H9 (cell line): Measurements from ENCODE around the gene CERS6. TPM values are rescaled to one million over a fixed set of nuclear protein-coding genes. Genes with fewer than 3 reads are reported as not detected.

ENCODE experiments used
- DNase-seq: peaks from one replicate; pipeline ENCODE4 v3.0.0-alpha.2; 2017
- H2AFZ ChIP-seq: one replicate; pipeline ENCODE4 v1.6.1; 2013; ENCODE audit warnings: mild to moderate bottlenecking, low read length, control low read depth, moderate library complexity
- H2AK5ac ChIP-seq: 2 replicates; pipeline ENCODE4 v1.6.1; 2013; ENCODE audit warnings: low read length, control low read depth, mixed read lengths; ENCODE audit not compliant: insufficient read length
- H2BK120ac ChIP-seq: one replicate; pipeline ENCODE4 v1.6.1; 2013; ENCODE audit warnings: low read depth, mild to moderate bottlenecking, low read length, control low read depth, inconsistent platforms; ENCODE audit not compliant: poor library complexity, severe bottlenecking
- H2BK12ac ChIP-seq: 2 replicates; pipeline ENCODE4 v1.6.1; 2013; ENCODE audit warnings: low read length, control low read depth, mixed read lengths, low read depth; ENCODE audit not compliant: insufficient read length
- H2BK15ac ChIP-seq: 2 replicates; pipeline ENCODE4 v1.6.1; 2013; ENCODE audit warnings: low read depth, low read length, control low read depth
- H2BK20ac ChIP-seq: one replicate; pipeline ENCODE4 v1.6.1; 2013; ENCODE audit warnings: low read depth, mild to moderate bottlenecking, low read length, control low read depth, inconsistent platforms; ENCODE audit not compliant: poor library complexity, severe bottlenecking
- H2BK5ac ChIP-seq: 2 replicates; pipeline ENCODE4 v1.6.1; 2013; ENCODE audit warnings: low read length, control low read depth, mixed read lengths; ENCODE audit not compliant: insufficient read length
- H3K14ac ChIP-seq: 2 replicates; pipeline ENCODE4 v1.6.1; 2013; ENCODE audit warnings: low read length, control low read depth; ENCODE audit not compliant: insufficient read depth
- H3K18ac ChIP-seq: 2 replicates; pipeline ENCODE4 v1.6.1; 2013; ENCODE audit warnings: low read depth, mild to moderate bottlenecking, mixed read lengths, low read length, control low read depth; ENCODE audit not compliant: insufficient read length
- H3K23ac ChIP-seq: 2 replicates; pipeline ENCODE4 v1.6.1; 2013; ENCODE audit warnings: low read length, control low read depth, mixed read lengths, low read depth; ENCODE audit not compliant: insufficient read length
- H3K23me2 ChIP-seq: 2 replicates; pipeline ENCODE4 v1.6.1; 2013; ENCODE audit warnings: low read depth, mild to moderate bottlenecking, mixed read lengths, low read length, control low read depth; ENCODE audit not compliant: insufficient read length, poor library complexity, severe bottlenecking
- H3K27ac ChIP-seq: 2 replicates; pipeline ENCODE4 v1.5.1; 2013; ENCODE audit warnings: low read length, control low read depth, mixed read lengths, low read depth; ENCODE audit not compliant: insufficient read length
- H3K27me3 ChIP-seq: 2 replicates; pipeline ENCODE4 v1.6.1; 2013; ENCODE audit warnings: low read length, control low read depth, inconsistent platforms; ENCODE audit not compliant: insufficient read depth
- H3K4ac ChIP-seq: 2 replicates; pipeline ENCODE4 v1.6.1; 2013; ENCODE audit warnings: low read depth, mild to moderate bottlenecking, control low read depth, inconsistent platforms, low read length, moderate library complexity
- H3K4me1 ChIP-seq: 2 replicates; pipeline ENCODE4 v1.6.1; 2013; ENCODE audit warnings: low read length, control low read depth, inconsistent platforms; ENCODE audit not compliant: insufficient read depth
- H3K4me2 ChIP-seq: 2 replicates; pipeline ENCODE4 v1.6.1; 2013; ENCODE audit warnings: low read length, control low read depth, mixed read lengths; ENCODE audit not compliant: insufficient read length, insufficient read depth
- H3K56ac ChIP-seq: 2 replicates; pipeline ENCODE4 v1.6.1; 2013; ENCODE audit warnings: low read depth, mild to moderate bottlenecking, mixed read lengths, low read length, control low read depth; ENCODE audit not compliant: insufficient read length
- H3K79me1 ChIP-seq: 2 replicates; pipeline ENCODE4 v1.6.1; 2013; ENCODE audit warnings: low read depth, mild to moderate bottlenecking, moderate library complexity, low read length, control low read depth, inconsistent platforms; ENCODE audit not compliant: insufficient read depth, poor library complexity, severe bottlenecking
- H3K79me2 ChIP-seq: 2 replicates; pipeline ENCODE4 v1.6.1; 2013; ENCODE audit warnings: low read length, control low read depth, inconsistent platforms; ENCODE audit not compliant: insufficient read depth
- H3K9ac ChIP-seq: 2 replicates; pipeline ENCODE4 v1.6.1; 2013; ENCODE audit warnings: low read length, control low read depth, mixed read lengths; ENCODE audit not compliant: insufficient read length; ENCODE audit errors: extremely low read depth
- H3K9me3 ChIP-seq: one replicate; pipeline ENCODE4 v1.6.1; 2013; ENCODE audit warnings: low read depth, low read length, inconsistent platforms; ENCODE audit not compliant: control insufficient read depth
- H3T11ph ChIP-seq: one replicate; pipeline ENCODE4 v1.6.1; 2013; ENCODE audit warnings: mild to moderate bottlenecking, low read length, control low read depth, inconsistent platforms
- H4K20me1 ChIP-seq: one replicate; pipeline ENCODE4 v1.6.1; 2013; ENCODE audit not compliant: control insufficient read depth, insufficient read length, insufficient read depth
- H4K5ac ChIP-seq: 2 replicates; pipeline ENCODE4 v1.6.1; 2013; ENCODE audit warnings: low read depth, mild to moderate bottlenecking, mixed read lengths, low read length, control low read depth; ENCODE audit not compliant: insufficient read length
- H4K8ac ChIP-seq: replicated peaks from 2 replicates; pipeline ENCODE4 v1.6.1; 2013; ENCODE audit warnings: low read length, control low read depth, mixed read lengths, low read depth; ENCODE audit not compliant: insufficient read length
- H4K91ac ChIP-seq: 2 replicates; pipeline ENCODE4 v1.6.1; 2013; ENCODE audit warnings: low read depth, mild to moderate bottlenecking, moderate library complexity, mixed read lengths, low read length, control low read depth; ENCODE audit not compliant: insufficient read length
- H3K27ac Mint-ChIP-seq, 3 experiments: 2 replicates in 2 of 3; 3 replicates in 1 of 3; pipeline ENCODE4 v1.8.0; 2020 to 2021; ENCODE audit warnings: mixed read lengths in 3 of 3, mild to moderate bottlenecking in 1 of 3, moderate library complexity in 1 of 3
- H3K27me3 Mint-ChIP-seq: 2 replicates; pipeline ENCODE4 v1.8.0; 2021; ENCODE audit warnings: low read depth, mild to moderate bottlenecking, moderate library complexity, mixed read lengths
- H3K36me3 Mint-ChIP-seq, 3 experiments: 2 replicates in 2 of 3; 3 replicates in 1 of 3; pipeline ENCODE4 v1.8.0; 2020 to 2021; ENCODE audit warnings: low read depth in 3 of 3, mixed read lengths in 3 of 3; ENCODE audit not compliant: insufficient read depth in 1 of 3
- H3K4me1 Mint-ChIP-seq, 2 experiments: 2 replicates each; pipeline ENCODE4 v1.8.0; 2020; ENCODE audit warnings: mixed read lengths in 2 of 2
- H3K4me3 Mint-ChIP-seq, 2 experiments: 2 replicates in 1 of 2; 3 replicates in 1 of 2; pipeline ENCODE4 v1.8.0; 2020 to 2021; ENCODE audit warnings: mild to moderate bottlenecking in 2 of 2, mixed read lengths in 2 of 2, moderate library complexity in 1 of 2
- H3K9me3 Mint-ChIP-seq, 2 experiments: 2 replicates in 1 of 2; 3 replicates in 1 of 2; pipeline ENCODE4 v1.8.0; 2020; ENCODE audit warnings: mild to moderate bottlenecking in 2 of 2, mixed read lengths in 2 of 2, moderate library complexity in 1 of 2
- total RNA-seq: library from RNA; stranded (reverse); gene quantifications from 2 replicates; pipeline ENCODE4 v1.2.1, GENCODE V29; 2021
- TF ChIP-seq, protein P1 (sequence below): fragments of 200-600 bp; sonication (generic); conservative IDR thresholded peaks from 3 replicates; pipeline ENCODE4 v1.8.0; 2021; ENCODE audit warnings: antibody characterized with exemption, mild to moderate bottlenecking

Gene CERS6
- total RNA-seq, 1 experiment from 2014 or later, result 17.7 TPM

- Histone ChIP-seq H4K20me1 (no peaks in the 10 kb centered on the region), H3K23me2 (no peaks in the 10 kb centered on the region), H2AK5ac (no peak overlapping the region), H3K79me1 (no peaks in the 10 kb centered on the region), H3K27me3 (no peaks in the 10 kb centered on the region), H3K4ac (no peak overlapping the region), H3K79me2 (0 out of 2 replicates have a peak, but pooled peaks cover 4% of the 10 kb centered on the region), H2AFZ (no peak overlapping the region), H3K9me3 (no peaks in the 10 kb centered on the region), H3K4me1 (peaks cover 2% of the 10 kb centered on the region), H4K5ac (no peak overlapping the region), H3K27ac (no peak overlapping the region), H3K23ac (no peak overlapping the region), H3K18ac (no peak overlapping the region), H2BK5ac (no peak overlapping the region), H3T11ph (no peak overlapping the region), H2BK15ac (no peak overlapping the region), H2BK20ac (no peak overlapping the region), H3K56ac (no peak overlapping the region), H2BK120ac (no peak overlapping the region), H2BK12ac (no peak overlapping the region), H3K9ac (no peak overlapping the region), H3K4me2 (no peak overlapping the region), H4K91ac (no peak overlapping the region), H3K14ac (no peak overlapping the region), H4K8ac (no peak overlapping the region)
- DNase-seq, result no peak
- TF ChIP-seq, protein P1, sequence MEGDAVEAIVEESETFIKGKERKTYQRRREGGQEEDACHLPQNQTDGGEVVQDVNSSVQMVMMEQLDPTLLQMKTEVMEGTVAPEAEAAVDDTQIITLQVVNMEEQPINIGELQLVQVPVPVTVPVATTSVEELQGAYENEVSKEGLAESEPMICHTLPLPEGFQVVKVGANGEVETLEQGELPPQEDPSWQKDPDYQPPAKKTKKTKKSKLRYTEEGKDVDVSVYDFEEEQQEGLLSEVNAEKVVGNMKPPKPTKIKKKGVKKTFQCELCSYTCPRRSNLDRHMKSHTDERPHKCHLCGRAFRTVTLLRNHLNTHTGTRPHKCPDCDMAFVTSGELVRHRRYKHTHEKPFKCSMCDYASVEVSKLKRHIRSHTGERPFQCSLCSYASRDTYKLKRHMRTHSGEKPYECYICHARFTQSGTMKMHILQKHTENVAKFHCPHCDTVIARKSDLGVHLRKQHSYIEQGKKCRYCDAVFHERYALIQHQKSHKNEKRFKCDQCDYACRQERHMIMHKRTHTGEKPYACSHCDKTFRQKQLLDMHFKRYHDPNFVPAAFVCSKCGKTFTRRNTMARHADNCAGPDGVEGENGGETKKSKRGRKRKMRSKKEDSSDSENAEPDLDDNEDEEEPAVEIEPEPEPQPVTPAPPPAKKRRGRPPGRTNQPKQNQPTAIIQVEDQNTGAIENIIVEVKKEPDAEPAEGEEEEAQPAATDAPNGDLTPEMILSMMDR, result no peak
- Mint-ChIP-seq H3K4me1 (peaks cover 24 to 30% of the 10 kb centered on the region in 2 experiments), H3K27ac (no peak overlapping the region; a peak in 1 of 7 replicates), H3K4me3 (no peak overlapping the region), H3K27me3 (no peaks in the 10 kb centered on the region), H3K9me3 (no peaks in the 10 kb centered on the region), H3K36me3 (0 out of 7 replicates have a peak, but pooled peaks cover 0 to 4% (median 3%) of the 10 kb centered on the region in 3 experiments)
Measured at GRCh38 chr2:168584911-168585310, 128.8 kb downstream of the CERS6 start.
